ENCODE data around the gene TPK1. TPM values are rescaled to one million over a fixed set of nuclear protein-coding genes. Genes with fewer than 3 reads are reported as not detected.

The TPK1 gene
- polyA plus RNA-seq, 2 donors, result 0.63 to 1.8 TPM

DNA sequence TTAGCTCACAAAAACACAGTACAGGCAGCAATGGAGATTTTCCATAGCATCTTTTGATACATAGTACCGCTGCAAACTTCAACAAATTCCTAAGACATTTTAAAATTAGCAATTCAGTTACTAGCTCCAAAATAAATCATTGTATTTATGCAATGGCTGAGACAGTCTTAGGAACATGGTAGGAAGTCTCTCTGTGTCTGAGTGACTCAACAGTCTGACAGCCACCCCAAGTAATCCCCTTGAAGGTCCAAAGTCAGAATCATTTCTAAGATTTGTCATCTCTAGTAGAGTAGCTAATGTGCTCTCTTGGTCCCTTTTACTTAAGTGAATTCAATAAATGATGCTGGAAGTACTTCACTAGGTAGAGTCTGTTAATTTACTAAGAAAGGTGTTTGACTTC, 338.6 kb downstream of the TPK1 start:
- H3K27me3 ChIP-seq (ENCODE audit: control insufficient read depth in 1 of 2, insufficient read depth in 2 of 2, low read length in 2 of 2), result no peaks in the 10 kb centered on the region
- H3K27ac ChIP-seq (ENCODE audit: low read depth in 2 of 2, low read length in 1 of 2), result no peak overlapping the region
- WGBS, 2 donors, result 76 to 83% methylated on average over 1 of the region's 1 CpG
- no peaks in the 10 kb centered on the region for H3K9me3 ChIP-seq (ENCODE audit: control insufficient read depth in 2 of 2, insufficient read depth in 1 of 2, low read depth in 1 of 2, low read length in 1 of 2)
- H3K36me3 ChIP-seq (ENCODE audit: control insufficient read depth in 2 of 2, insufficient read depth in 2 of 2, low read length in 1 of 2), result no peaks in the 10 kb centered on the region
- no peaks in the 10 kb centered on the region for H3K4me1 ChIP-seq (ENCODE audit: control insufficient read depth in 2 of 2, insufficient read depth in 2 of 2, low read length in 1 of 2)
- no peak overlapping the region for H3K4me3 ChIP-seq (ENCODE audit: low read depth in 1 of 2, low read length in 2 of 2)

DNA sequence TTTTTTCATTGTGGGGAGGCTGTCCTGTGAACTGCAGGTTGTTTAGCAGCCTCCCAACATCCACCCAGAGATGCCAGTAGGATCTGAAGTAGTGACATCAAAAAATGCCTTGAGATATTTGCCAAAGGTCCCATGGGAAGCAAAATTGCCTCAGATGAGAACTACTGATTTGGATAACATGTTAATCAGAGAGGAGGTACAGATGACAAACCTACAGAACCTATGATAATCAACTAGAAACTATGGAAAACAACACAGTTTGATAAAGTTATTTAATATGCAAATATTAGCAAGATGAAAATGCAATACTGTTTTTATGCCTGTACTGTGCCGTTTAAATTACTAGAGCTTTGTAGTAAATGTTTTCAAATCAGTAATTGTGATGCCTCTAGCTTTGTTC, 341.5 kb downstream of the TPK1 start:
- Histone ChIP-seq H3K4me3 (ENCODE audit: low read depth in 1 of 2, low read length in 2 of 2) (no peak overlapping the region), H3K36me3 (ENCODE audit: control insufficient read depth in 2 of 2, insufficient read depth in 2 of 2, low read length in 1 of 2) (no peaks in the 10 kb centered on the region), H3K4me1 (ENCODE audit: control insufficient read depth in 2 of 2, insufficient read depth in 2 of 2, low read length in 1 of 2) (no peaks in the 10 kb centered on the region), H3K9me3 (ENCODE audit: control insufficient read depth in 2 of 2, insufficient read depth in 1 of 2, low read depth in 1 of 2, low read length in 1 of 2) (no peaks in the 10 kb centered on the region), H3K27me3 (ENCODE audit: control insufficient read depth in 1 of 2, insufficient read depth in 2 of 2, low read length in 2 of 2) (no peaks in the 10 kb centered on the region), H3K27ac (ENCODE audit: low read depth in 2 of 2, low read length in 1 of 2) (no peak overlapping the region)
- 94 to 97% methylated on average over 1 of the region's 1 CpG for WGBS, 2 donors

GRCh38 chr7:144489504-144489903, 346.3 kb downstream of the TPK1 start:
- no peak overlapping the region for H3K27ac ChIP-seq (ENCODE audit: low read depth in 2 of 2, low read length in 1 of 2)
- H3K36me3 ChIP-seq (ENCODE audit: control insufficient read depth in 2 of 2, insufficient read depth in 2 of 2, low read length in 1 of 2), result no peaks in the 10 kb centered on the region
- H3K9me3 ChIP-seq (ENCODE audit: control insufficient read depth in 2 of 2, insufficient read depth in 1 of 2, low read depth in 1 of 2, low read length in 1 of 2), result no peaks in the 10 kb centered on the region
- 66 to 70% methylated on average over 4 of the region's 4 CpGs for WGBS, 2 donors
- no peak overlapping the region for H3K4me3 ChIP-seq (ENCODE audit: low read depth in 1 of 2, low read length in 2 of 2)
- no peaks in the 10 kb centered on the region for H3K27me3 ChIP-seq (ENCODE audit: control insufficient read depth in 1 of 2, insufficient read depth in 2 of 2, low read length in 2 of 2)
- no peaks in the 10 kb centered on the region for H3K4me1 ChIP-seq (ENCODE audit: control insufficient read depth in 2 of 2, insufficient read depth in 2 of 2, low read length in 1 of 2)

GRCh38 chr7:144488977-144489376, 346.9 kb downstream of the TPK1 start:
- 91 to 92% methylated on average over 4 of the region's 4 CpGs for WGBS, 2 donors
- Histone ChIP-seq H3K4me3 (ENCODE audit: low read depth in 1 of 2, low read length in 2 of 2) (no peak overlapping the region), H3K4me1 (ENCODE audit: control insufficient read depth in 2 of 2, insufficient read depth in 2 of 2, low read length in 1 of 2) (no peaks in the 10 kb centered on the region), H3K36me3 (ENCODE audit: control insufficient read depth in 2 of 2, insufficient read depth in 2 of 2, low read length in 1 of 2) (no peaks in the 10 kb centered on the region), H3K27ac (ENCODE audit: low read depth in 2 of 2, low read length in 1 of 2) (no peak overlapping the region), H3K9me3 (ENCODE audit: control insufficient read depth in 2 of 2, insufficient read depth in 1 of 2, low read depth in 1 of 2, low read length in 1 of 2) (no peaks in the 10 kb centered on the region), H3K27me3 (ENCODE audit: control insufficient read depth in 1 of 2, insufficient read depth in 2 of 2, low read length in 2 of 2) (no peaks in the 10 kb centered on the region)

GRCh38 chr7:144487901-144488300, 348.0 kb downstream of the TPK1 start:
- Histone ChIP-seq H3K27me3 (ENCODE audit: control insufficient read depth in 1 of 2, insufficient read depth in 2 of 2, low read length in 2 of 2) (no peaks in the 10 kb centered on the region), H3K4me1 (ENCODE audit: control insufficient read depth in 2 of 2, insufficient read depth in 2 of 2, low read length in 1 of 2) (no peaks in the 10 kb centered on the region), H3K4me3 (ENCODE audit: low read depth in 1 of 2, low read length in 2 of 2) (no peak overlapping the region), H3K27ac (ENCODE audit: low read depth in 2 of 2, low read length in 1 of 2) (no peak overlapping the region), H3K36me3 (ENCODE audit: control insufficient read depth in 2 of 2, insufficient read depth in 2 of 2, low read length in 1 of 2) (no peaks in the 10 kb centered on the region), H3K9me3 (ENCODE audit: control insufficient read depth in 2 of 2, insufficient read depth in 1 of 2, low read depth in 1 of 2, low read length in 1 of 2) (no peaks in the 10 kb centered on the region)
- WGBS, 2 donors, result 44 to 53% methylated on average over 3 of the region's 3 CpGs

DNA sequence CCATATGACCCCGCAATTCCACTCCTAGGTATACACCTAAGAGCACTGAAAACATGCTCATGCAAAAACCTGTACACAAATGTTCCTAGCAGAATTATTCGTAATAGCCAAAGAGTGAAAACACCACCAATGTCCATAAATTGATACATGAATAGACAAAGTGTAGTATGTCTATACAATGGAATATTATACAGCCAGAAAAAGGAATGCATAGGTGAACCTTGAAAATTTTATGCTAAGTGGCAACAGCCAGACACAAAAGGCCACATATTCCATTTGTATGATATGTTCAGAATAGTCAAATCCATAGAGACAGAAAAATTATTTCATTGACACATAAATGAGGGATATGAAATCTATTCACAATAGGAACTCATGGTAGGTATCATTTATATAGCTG, 351.4 kb downstream of the TPK1 start:
- no peaks in the 10 kb centered on the region for H3K36me3 ChIP-seq (ENCODE audit: control insufficient read depth in 2 of 2, insufficient read depth in 2 of 2, low read length in 1 of 2)
- no peaks in the 10 kb centered on the region for H3K4me1 ChIP-seq (ENCODE audit: control insufficient read depth in 2 of 2, insufficient read depth in 2 of 2, low read length in 1 of 2)
- H3K4me3 ChIP-seq (ENCODE audit: low read depth in 1 of 2, low read length in 2 of 2), result no peak overlapping the region
- WGBS, 2 donors, result 90% methylated on average over 2 of the region's 2 CpGs
- no peaks in the 10 kb centered on the region for H3K9me3 ChIP-seq (ENCODE audit: control insufficient read depth in 2 of 2, insufficient read depth in 1 of 2, low read depth in 1 of 2, low read length in 1 of 2)
- H3K27ac ChIP-seq (ENCODE audit: low read depth in 2 of 2, low read length in 1 of 2), result no peak overlapping the region
- no peaks in the 10 kb centered on the region for H3K27me3 ChIP-seq (ENCODE audit: control insufficient read depth in 1 of 2, insufficient read depth in 2 of 2, low read length in 2 of 2)

DNA sequence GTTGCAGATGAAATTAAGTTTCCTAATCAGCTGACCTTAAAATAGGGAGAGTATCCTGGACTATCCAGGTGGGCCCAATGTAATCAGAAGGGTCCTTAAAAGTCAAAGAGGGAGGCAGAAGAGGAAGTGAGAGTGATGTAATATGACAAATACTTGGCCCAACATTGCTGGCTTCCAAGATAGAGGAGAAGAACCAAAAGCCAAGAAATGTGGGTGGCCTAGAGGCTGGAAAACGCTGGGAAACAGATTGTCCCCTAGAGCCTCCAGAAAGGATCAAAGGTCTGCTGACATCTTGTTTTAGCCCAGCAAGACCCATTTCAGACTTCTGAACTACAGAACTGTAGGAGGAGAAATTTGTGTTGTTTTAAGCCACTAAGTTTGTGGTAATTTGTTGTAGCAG, 352.7 kb downstream of the TPK1 start:
- Histone ChIP-seq H3K36me3 (ENCODE audit: control insufficient read depth in 2 of 2, insufficient read depth in 2 of 2, low read length in 1 of 2) (no peaks in the 10 kb centered on the region), H3K27ac (ENCODE audit: low read depth in 2 of 2, low read length in 1 of 2) (no peak overlapping the region), H3K27me3 (ENCODE audit: control insufficient read depth in 1 of 2, insufficient read depth in 2 of 2, low read length in 2 of 2) (no peaks in the 10 kb centered on the region), H3K9me3 (ENCODE audit: control insufficient read depth in 2 of 2, insufficient read depth in 1 of 2, low read depth in 1 of 2, low read length in 1 of 2) (no peaks in the 10 kb centered on the region), H3K4me1 (ENCODE audit: control insufficient read depth in 2 of 2, insufficient read depth in 2 of 2, low read length in 1 of 2) (no peaks in the 10 kb centered on the region), H3K4me3 (ENCODE audit: low read depth in 1 of 2, low read length in 2 of 2) (no peak overlapping the region)
- WGBS, 2 donors, result 55 to 59% methylated on average over 1 of the region's 1 CpG

GRCh38 chr7:144481833-144482232, 354.0 kb downstream of the TPK1 start:
- H3K27ac ChIP-seq (ENCODE audit: low read depth in 2 of 2, low read length in 1 of 2), result no peak overlapping the region
- 53 to 58% methylated on average over 3 of the region's 3 CpGs for WGBS, 2 donors
- H3K4me1 ChIP-seq (ENCODE audit: control insufficient read depth in 2 of 2, insufficient read depth in 2 of 2, low read length in 1 of 2), result no peaks in the 10 kb centered on the region
- no peaks in the 10 kb centered on the region for H3K27me3 ChIP-seq (ENCODE audit: control insufficient read depth in 1 of 2, insufficient read depth in 2 of 2, low read length in 2 of 2)
- no peak overlapping the region for H3K4me3 ChIP-seq (ENCODE audit: low read depth in 1 of 2, low read length in 2 of 2)
- no peaks in the 10 kb centered on the region for H3K9me3 ChIP-seq (ENCODE audit: control insufficient read depth in 2 of 2, insufficient read depth in 1 of 2, low read depth in 1 of 2, low read length in 1 of 2)
- no peaks in the 10 kb centered on the region for H3K36me3 ChIP-seq (ENCODE audit: control insufficient read depth in 2 of 2, insufficient read depth in 2 of 2, low read length in 1 of 2)

DNA sequence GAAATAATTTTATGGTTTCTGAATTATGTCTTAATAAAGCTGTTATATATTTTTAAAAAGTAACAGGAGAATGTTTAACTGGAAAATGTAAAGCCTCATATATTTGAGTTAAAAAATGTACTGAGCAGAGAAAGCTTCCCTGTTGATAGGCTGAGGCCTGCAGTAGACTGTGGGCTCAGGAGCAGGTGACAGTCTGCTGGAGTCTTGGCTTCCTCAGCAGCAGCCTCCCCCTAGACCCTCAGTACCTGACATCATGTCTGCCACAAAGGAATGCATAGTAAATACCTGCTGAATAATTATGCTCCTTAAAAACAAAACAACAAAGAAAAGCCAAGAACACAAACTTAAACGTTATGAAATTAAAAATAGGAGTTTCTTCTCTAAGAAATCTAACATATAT, 358.5 kb downstream of the TPK1 start:
- no peaks in the 10 kb centered on the region for H3K9me3 ChIP-seq (ENCODE audit: control insufficient read depth in 2 of 2, insufficient read depth in 1 of 2, low read depth in 1 of 2, low read length in 1 of 2)
- H3K27ac ChIP-seq (ENCODE audit: low read depth in 2 of 2, low read length in 1 of 2), result no peak overlapping the region
- H3K4me1 ChIP-seq (ENCODE audit: control insufficient read depth in 2 of 2, insufficient read depth in 2 of 2, low read length in 1 of 2), result no peaks in the 10 kb centered on the region
- H3K4me3 ChIP-seq (ENCODE audit: low read depth in 1 of 2, low read length in 2 of 2), result no peak overlapping the region
- WGBS, 2 donors, result 47 to 56% methylated on average over 1 of the region's 1 CpG
- H3K27me3 ChIP-seq (ENCODE audit: control insufficient read depth in 1 of 2, insufficient read depth in 2 of 2, low read length in 2 of 2), result no peaks in the 10 kb centered on the region
- no peaks in the 10 kb centered on the region for H3K36me3 ChIP-seq (ENCODE audit: control insufficient read depth in 2 of 2, insufficient read depth in 2 of 2, low read length in 1 of 2)

- H3K4me3 ChIP-seq (ENCODE audit: low read depth in 1 of 2, low read length in 2 of 2), result no peak overlapping the region
- no peaks in the 10 kb centered on the region for H3K4me1 ChIP-seq (ENCODE audit: control insufficient read depth in 2 of 2, insufficient read depth in 2 of 2, low read length in 1 of 2)
- H3K9me3 ChIP-seq (ENCODE audit: control insufficient read depth in 2 of 2, insufficient read depth in 1 of 2, low read depth in 1 of 2, low read length in 1 of 2), result no peaks in the 10 kb centered on the region
- no peaks in the 10 kb centered on the region for H3K27me3 ChIP-seq (ENCODE audit: control insufficient read depth in 1 of 2, insufficient read depth in 2 of 2, low read length in 2 of 2)
- H3K36me3 ChIP-seq (ENCODE audit: control insufficient read depth in 2 of 2, insufficient read depth in 2 of 2, low read length in 1 of 2), result no peaks in the 10 kb centered on the region
- H3K27ac ChIP-seq (ENCODE audit: low read depth in 2 of 2, low read length in 1 of 2), result no peak overlapping the region
- 79 to 85% methylated on average over 2 of the region's 2 CpGs for WGBS, 2 donors
Observed at GRCh38 chr7:144474800-144475615, 360.8 kb downstream of the TPK1 start.
